Chondrocyte (in vitro differentiated cells): ENCODE data around the gene PLIN4. TPM values are rescaled to one million over a fixed set of nuclear protein-coding genes. Genes with fewer than 3 reads are reported as not detected.

Experiments used
- DNase-seq: peaks from one replicate; pipeline ENCODE4 v3.0.0; 2021; ENCODE audit warnings: mixed read lengths, low spot score
- H3K27ac Mint-ChIP-seq: one replicate; pipeline ENCODE4 v1.8.0; 2021; ENCODE audit warnings: mild to moderate bottlenecking, moderate library complexity, mixed read lengths; ENCODE audit not compliant: unreplicated experiment
- H3K27me3 Mint-ChIP-seq: 2 replicates; pipeline ENCODE4 v1.8.0; 2021; ENCODE audit warnings: low read depth, mixed read lengths
- H3K36me3 Mint-ChIP-seq: 2 replicates; pipeline ENCODE4 v1.8.0; 2021; ENCODE audit warnings: low read depth, mixed read lengths
- H3K4me1 Mint-ChIP-seq: 2 replicates; pipeline ENCODE4 v1.8.0; 2021; ENCODE audit warnings: low read depth, mild to moderate bottlenecking, mixed read lengths
- H3K4me3 Mint-ChIP-seq: one replicate; pipeline ENCODE4 v1.8.0; 2021; ENCODE audit warnings: mild to moderate bottlenecking, moderate library complexity, mixed read lengths; ENCODE audit not compliant: unreplicated experiment
- H3K9me3 Mint-ChIP-seq: 2 replicates; pipeline ENCODE4 v1.8.0; 2021; ENCODE audit warnings: low read depth, mixed read lengths
- total RNA-seq: library from RNA; stranded (reverse); gene quantifications from 3 replicates; pipeline ENCODE4 v1.2.1, GENCODE V29; 2021
- TF ChIP-seq, protein P1 (sequence below): fragments of 200-600 bp; sonication (generic); IDR thresholded peaks from 2 replicates; pipeline ENCODE4 v1.5.0; 2021; ENCODE audit warnings: antibody characterized with exemption, mild to moderate bottlenecking, moderate library complexity

The PLIN4 gene
- total RNA-seq, 1 donor from 2014 or later: 0.05 TPM

DNA sequence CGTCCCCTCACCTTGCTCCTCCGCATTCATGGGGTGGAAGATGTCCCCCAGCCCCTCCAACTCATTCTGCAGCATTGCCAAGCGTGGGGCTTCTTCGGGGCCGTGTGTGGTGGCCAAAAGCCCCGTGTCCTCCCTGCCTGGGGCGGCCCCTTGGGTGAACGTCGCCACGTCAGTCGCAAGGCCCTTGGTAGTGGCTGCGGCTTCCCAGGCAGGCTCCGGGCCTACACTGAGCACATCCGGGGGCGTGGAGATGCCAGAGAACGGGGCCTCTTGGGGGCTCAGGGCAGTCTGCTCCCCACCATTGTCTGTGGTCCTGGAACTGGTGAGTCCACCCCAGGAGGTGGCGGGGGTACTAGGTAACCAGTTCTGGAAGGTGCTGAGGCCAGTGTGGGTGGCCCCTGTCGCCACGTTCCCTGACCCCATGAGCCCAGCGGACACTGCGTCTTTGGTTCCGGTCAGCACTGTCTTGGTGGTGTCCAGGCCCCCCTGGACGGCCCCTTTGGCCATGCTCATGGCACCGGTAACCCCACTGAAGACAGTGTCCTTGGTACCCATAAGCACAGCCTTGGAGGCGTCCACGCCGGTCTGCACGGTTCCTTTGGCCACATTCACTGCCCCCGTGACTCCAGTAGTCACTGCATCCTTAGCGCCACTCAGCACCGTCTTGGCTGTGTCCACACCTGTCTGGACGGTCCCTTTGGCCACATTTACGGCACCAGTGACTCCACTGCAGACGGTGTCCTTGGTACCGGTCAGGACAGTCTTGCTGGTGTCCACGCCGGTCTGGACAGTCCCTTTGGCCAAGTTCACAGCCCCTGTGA is 7.6 kb downstream of the PLIN4 start:
- DNase-seq: no peak
- TF ChIP-seq, protein P1, sequence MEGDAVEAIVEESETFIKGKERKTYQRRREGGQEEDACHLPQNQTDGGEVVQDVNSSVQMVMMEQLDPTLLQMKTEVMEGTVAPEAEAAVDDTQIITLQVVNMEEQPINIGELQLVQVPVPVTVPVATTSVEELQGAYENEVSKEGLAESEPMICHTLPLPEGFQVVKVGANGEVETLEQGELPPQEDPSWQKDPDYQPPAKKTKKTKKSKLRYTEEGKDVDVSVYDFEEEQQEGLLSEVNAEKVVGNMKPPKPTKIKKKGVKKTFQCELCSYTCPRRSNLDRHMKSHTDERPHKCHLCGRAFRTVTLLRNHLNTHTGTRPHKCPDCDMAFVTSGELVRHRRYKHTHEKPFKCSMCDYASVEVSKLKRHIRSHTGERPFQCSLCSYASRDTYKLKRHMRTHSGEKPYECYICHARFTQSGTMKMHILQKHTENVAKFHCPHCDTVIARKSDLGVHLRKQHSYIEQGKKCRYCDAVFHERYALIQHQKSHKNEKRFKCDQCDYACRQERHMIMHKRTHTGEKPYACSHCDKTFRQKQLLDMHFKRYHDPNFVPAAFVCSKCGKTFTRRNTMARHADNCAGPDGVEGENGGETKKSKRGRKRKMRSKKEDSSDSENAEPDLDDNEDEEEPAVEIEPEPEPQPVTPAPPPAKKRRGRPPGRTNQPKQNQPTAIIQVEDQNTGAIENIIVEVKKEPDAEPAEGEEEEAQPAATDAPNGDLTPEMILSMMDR: no peak
- H3K4me3 Mint-ChIP-seq: no peak overlapping the region
- no peak overlapping the region for H3K27ac Mint-ChIP-seq
- H3K27me3 Mint-ChIP-seq: no peaks in the 10 kb centered on the region
- no peaks in the 10 kb centered on the region for H3K9me3 Mint-ChIP-seq
- peaks cover 4% of the 10 kb centered on the region for H3K36me3 Mint-ChIP-seq
- H3K4me1 Mint-ChIP-seq: peaks cover 7% of the 10 kb centered on the region

GRCh38 chr19:4508698-4509097 is 9.6 kb downstream of the PLIN4 start:
- DNase-seq: no peak
- H3K4me3 Mint-ChIP-seq: no peak overlapping the region
- no peak overlapping the region for H3K27ac Mint-ChIP-seq
- H3K27me3 Mint-ChIP-seq: no peaks in the 10 kb centered on the region
- peaks cover 7% of the 10 kb centered on the region for H3K4me1 Mint-ChIP-seq
- H3K36me3 Mint-ChIP-seq: peaks cover 5% of the 10 kb centered on the region
- TF ChIP-seq, protein P1: no peak
- no peaks in the 10 kb centered on the region for H3K9me3 Mint-ChIP-seq

DNA sequence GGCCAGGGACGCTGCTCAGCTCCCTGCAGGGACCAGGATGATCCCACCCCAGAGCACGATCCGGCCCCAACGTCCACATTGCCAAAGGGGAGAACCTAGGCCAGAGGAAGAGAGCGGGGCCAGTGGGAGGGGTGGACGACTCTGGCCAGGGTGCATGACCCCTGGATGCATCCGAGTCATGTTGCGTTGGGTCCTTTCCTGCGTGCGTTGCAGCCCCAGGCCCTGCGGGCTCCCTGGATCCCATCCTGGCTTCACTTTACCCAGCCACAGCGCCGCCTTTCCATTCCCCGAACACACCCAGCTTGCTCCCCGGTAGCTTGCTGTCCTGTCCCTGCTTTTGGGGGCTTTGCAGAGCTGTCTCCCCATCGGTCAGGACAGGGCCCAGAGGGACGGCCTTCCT is 10.5 kb downstream of the PLIN4 start:
- Mint-ChIP-seq H3K4me1 (peaks cover 7% of the 10 kb centered on the region), H3K27me3 (no peaks in the 10 kb centered on the region), H3K36me3 (peaks cover 5% of the 10 kb centered on the region), H3K4me3 (no peak overlapping the region), H3K9me3 (no peaks in the 10 kb centered on the region), H3K27ac (no peak overlapping the region)
- TF ChIP-seq, protein P1: no peak
- no peak for DNase-seq

DNA sequence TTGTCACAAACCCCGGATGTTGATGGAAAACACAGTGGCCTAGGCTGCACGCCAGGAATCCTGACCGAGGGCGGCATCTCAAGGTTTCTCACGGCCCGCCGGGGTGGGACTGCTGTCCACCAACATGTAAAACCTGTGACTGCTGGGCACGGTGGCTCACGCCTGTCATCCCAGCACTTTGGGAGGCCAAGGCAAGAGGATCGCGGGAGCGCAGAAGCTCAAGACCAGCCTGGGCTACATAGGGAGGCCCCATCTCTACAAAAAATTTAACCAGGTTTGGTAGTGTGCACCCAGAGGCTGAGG is 11.2 kb downstream of the PLIN4 start:
- no peaks in the 10 kb centered on the region for H3K27me3 Mint-ChIP-seq
- no peak overlapping the region for H3K4me3 Mint-ChIP-seq
- no peaks in the 10 kb centered on the region for H3K9me3 Mint-ChIP-seq
- H3K4me1 Mint-ChIP-seq: peaks cover 7% of the 10 kb centered on the region
- H3K27ac Mint-ChIP-seq: no peak overlapping the region
- H3K36me3 Mint-ChIP-seq: peaks cover 5% of the 10 kb centered on the region
- DNase-seq: no peak
- TF ChIP-seq, protein P1: no peak

- TF ChIP-seq, protein P1: peak; percentile 6
- Mint-ChIP-seq H3K27me3 (no peaks in the 10 kb centered on the region), H3K36me3 (peaks cover 5% of the 10 kb centered on the region), H3K4me3 (no peak overlapping the region), H3K9me3 (no peaks in the 10 kb centered on the region), H3K27ac (peak overlapping the region; percentile 14), H3K4me1 (peaks cover 7% of the 10 kb centered on the region)
- no peak for DNase-seq
Measured at GRCh38 chr19:4506449-4507149, 11.7 kb downstream of the PLIN4 start.
